Mucosa of stomach (tissue), 1 donor: ENCODE data around the gene LRPAP1.
"Not testable (repeated sequence)": the region's sequence is repeated elsewhere in the genome, so short reads cannot be mapped to it uniquely, and the experiment has no call there.

Source experiments
- H3K27me3 ChIP-seq: one replicate; pipeline ENCODE4 v1.7.0; 2013; ENCODE audit warnings: mild to moderate bottlenecking, low read length; ENCODE audit not compliant: control insufficient read depth, insufficient read depth
- H3K36me3 ChIP-seq: one replicate; pipeline ENCODE4 v1.7.0; 2013; ENCODE audit warnings: low read length; ENCODE audit not compliant: control insufficient read depth, insufficient read depth
- H3K4me1 ChIP-seq: one replicate; pipeline ENCODE4 v1.7.0; 2013; ENCODE audit warnings: mild to moderate bottlenecking, low read length; ENCODE audit not compliant: control insufficient read depth, insufficient read depth
- H3K4me3 ChIP-seq: one replicate; pipeline ENCODE4 v1.7.0; 2013; ENCODE audit warnings: low read length
- H3K9ac ChIP-seq: one replicate; pipeline ENCODE4 v1.7.0; 2013; ENCODE audit warnings: mild to moderate bottlenecking, low read length, moderate library complexity
- H3K9me3 ChIP-seq: one replicate; pipeline ENCODE4 v1.7.0; 2013; ENCODE audit warnings: mild to moderate bottlenecking, low read length, moderate library complexity; ENCODE audit not compliant: control insufficient read depth
- donor health status: Pancreatic carcinoma.

Gene LRPAP1

DNA sequence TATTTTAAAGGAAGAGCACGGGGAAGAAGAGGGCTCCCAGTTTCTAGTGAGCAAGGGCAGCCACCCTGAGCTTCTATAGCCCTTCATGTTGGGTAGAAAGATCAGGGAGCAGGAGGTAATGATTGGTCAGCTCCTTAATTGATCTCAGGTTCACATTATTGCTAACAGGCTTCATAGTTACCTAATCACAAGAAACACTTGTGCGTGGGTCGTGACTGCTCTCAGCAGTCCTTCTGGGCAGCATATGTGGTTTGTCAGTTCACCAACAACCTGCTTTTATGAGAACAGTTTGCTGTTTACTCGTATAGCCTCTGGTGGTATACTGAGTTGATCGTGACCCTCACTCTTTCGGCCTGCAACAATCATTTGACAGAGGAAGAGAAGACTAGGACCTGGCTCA lies 73.9 kb downstream of the LRPAP1 start:
- H3K4me1 ChIP-seq: peaks cover 24% of the 10 kb centered on the region
- H3K36me3 ChIP-seq: no peaks in the 10 kb centered on the region
- no peak overlapping the region for H3K9ac ChIP-seq
- H3K27me3 ChIP-seq: peaks cover 14% of the 10 kb centered on the region
- no peak overlapping the region for H3K4me3 ChIP-seq
- no peaks in the 10 kb centered on the region for H3K9me3 ChIP-seq

DNA sequence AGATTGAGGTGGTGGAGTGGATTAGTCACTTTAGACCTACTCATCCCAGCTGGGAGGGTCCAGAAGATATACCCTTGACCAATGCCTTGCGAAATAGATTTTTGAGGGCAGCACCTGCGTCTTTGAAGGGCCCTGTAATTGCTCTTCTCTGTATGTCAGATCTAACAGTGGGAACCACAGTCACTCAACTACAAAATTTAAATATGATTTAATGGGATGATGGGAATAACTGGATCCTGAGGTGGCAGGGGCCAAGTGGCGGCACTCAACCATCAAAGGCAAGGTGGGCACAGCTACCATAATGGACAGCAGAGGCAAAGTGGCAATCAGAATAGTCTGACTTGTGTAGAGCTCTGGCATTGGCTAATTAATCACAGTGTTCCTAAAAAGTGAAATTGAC lies 76.6 kb downstream of the LRPAP1 start:
- H3K27me3 ChIP-seq, H3K4me3 ChIP-seq, H3K9ac ChIP-seq, H3K9me3 ChIP-seq, H3K36me3 ChIP-seq: not testable (repeated sequence)
- H3K4me1 ChIP-seq: peaks cover 16% of the 10 kb centered on the region
